H9 (cell line): ENCODE measurements around the gene RHBDL2. TPM values are rescaled to one million over a fixed set of nuclear protein-coding genes. Genes with fewer than 3 reads are reported as not detected.

ENCODE experiments used
- DNase-seq: peaks from one replicate; pipeline ENCODE4 v3.0.0-alpha.2; 2017
- H2AFZ ChIP-seq: one replicate; pipeline ENCODE4 v1.6.1; 2013; ENCODE audit warnings: mild to moderate bottlenecking, low read length, control low read depth, moderate library complexity
- H2AK5ac ChIP-seq: 2 replicates; pipeline ENCODE4 v1.6.1; 2013; ENCODE audit warnings: low read length, control low read depth, mixed read lengths; ENCODE audit not compliant: insufficient read length
- H2BK120ac ChIP-seq: one replicate; pipeline ENCODE4 v1.6.1; 2013; ENCODE audit warnings: low read depth, mild to moderate bottlenecking, low read length, control low read depth, inconsistent platforms; ENCODE audit not compliant: poor library complexity, severe bottlenecking
- H2BK12ac ChIP-seq: 2 replicates; pipeline ENCODE4 v1.6.1; 2013; ENCODE audit warnings: low read length, control low read depth, mixed read lengths, low read depth; ENCODE audit not compliant: insufficient read length
- H2BK15ac ChIP-seq: 2 replicates; pipeline ENCODE4 v1.6.1; 2013; ENCODE audit warnings: low read depth, low read length, control low read depth
- H2BK20ac ChIP-seq: one replicate; pipeline ENCODE4 v1.6.1; 2013; ENCODE audit warnings: low read depth, mild to moderate bottlenecking, low read length, control low read depth, inconsistent platforms; ENCODE audit not compliant: poor library complexity, severe bottlenecking
- H2BK5ac ChIP-seq: 2 replicates; pipeline ENCODE4 v1.6.1; 2013; ENCODE audit warnings: low read length, control low read depth, mixed read lengths; ENCODE audit not compliant: insufficient read length
- H3K14ac ChIP-seq: 2 replicates; pipeline ENCODE4 v1.6.1; 2013; ENCODE audit warnings: low read length, control low read depth; ENCODE audit not compliant: insufficient read depth
- H3K18ac ChIP-seq: 2 replicates; pipeline ENCODE4 v1.6.1; 2013; ENCODE audit warnings: low read depth, mild to moderate bottlenecking, mixed read lengths, low read length, control low read depth; ENCODE audit not compliant: insufficient read length
- H3K23ac ChIP-seq: 2 replicates; pipeline ENCODE4 v1.6.1; 2013; ENCODE audit warnings: low read length, control low read depth, mixed read lengths, low read depth; ENCODE audit not compliant: insufficient read length
- H3K23me2 ChIP-seq: 2 replicates; pipeline ENCODE4 v1.6.1; 2013; ENCODE audit warnings: low read depth, mild to moderate bottlenecking, mixed read lengths, low read length, control low read depth; ENCODE audit not compliant: insufficient read length, poor library complexity, severe bottlenecking
- H3K27ac ChIP-seq: 2 replicates; pipeline ENCODE4 v1.5.1; 2013; ENCODE audit warnings: low read length, control low read depth, mixed read lengths, low read depth; ENCODE audit not compliant: insufficient read length
- H3K27me3 ChIP-seq: 2 replicates; pipeline ENCODE4 v1.6.1; 2013; ENCODE audit warnings: low read length, control low read depth, inconsistent platforms; ENCODE audit not compliant: insufficient read depth
- H3K4ac ChIP-seq: 2 replicates; pipeline ENCODE4 v1.6.1; 2013; ENCODE audit warnings: low read depth, mild to moderate bottlenecking, control low read depth, inconsistent platforms, low read length, moderate library complexity
- H3K4me1 ChIP-seq: 2 replicates; pipeline ENCODE4 v1.6.1; 2013; ENCODE audit warnings: low read length, control low read depth, inconsistent platforms; ENCODE audit not compliant: insufficient read depth
- H3K4me2 ChIP-seq: 2 replicates; pipeline ENCODE4 v1.6.1; 2013; ENCODE audit warnings: low read length, control low read depth, mixed read lengths; ENCODE audit not compliant: insufficient read length, insufficient read depth
- H3K56ac ChIP-seq: 2 replicates; pipeline ENCODE4 v1.6.1; 2013; ENCODE audit warnings: low read depth, mild to moderate bottlenecking, mixed read lengths, low read length, control low read depth; ENCODE audit not compliant: insufficient read length
- H3K79me1 ChIP-seq: 2 replicates; pipeline ENCODE4 v1.6.1; 2013; ENCODE audit warnings: low read depth, mild to moderate bottlenecking, moderate library complexity, low read length, control low read depth, inconsistent platforms; ENCODE audit not compliant: insufficient read depth, poor library complexity, severe bottlenecking
- H3K79me2 ChIP-seq: 2 replicates; pipeline ENCODE4 v1.6.1; 2013; ENCODE audit warnings: low read length, control low read depth, inconsistent platforms; ENCODE audit not compliant: insufficient read depth
- H3K9ac ChIP-seq: 2 replicates; pipeline ENCODE4 v1.6.1; 2013; ENCODE audit warnings: low read length, control low read depth, mixed read lengths; ENCODE audit not compliant: insufficient read length; ENCODE audit errors: extremely low read depth
- H3K9me3 ChIP-seq: one replicate; pipeline ENCODE4 v1.6.1; 2013; ENCODE audit warnings: low read depth, low read length, inconsistent platforms; ENCODE audit not compliant: control insufficient read depth
- H3T11ph ChIP-seq: one replicate; pipeline ENCODE4 v1.6.1; 2013; ENCODE audit warnings: mild to moderate bottlenecking, low read length, control low read depth, inconsistent platforms
- H4K20me1 ChIP-seq: one replicate; pipeline ENCODE4 v1.6.1; 2013; ENCODE audit not compliant: control insufficient read depth, insufficient read length, insufficient read depth
- H4K5ac ChIP-seq: 2 replicates; pipeline ENCODE4 v1.6.1; 2013; ENCODE audit warnings: low read depth, mild to moderate bottlenecking, mixed read lengths, low read length, control low read depth; ENCODE audit not compliant: insufficient read length
- H4K8ac ChIP-seq: replicated peaks from 2 replicates; pipeline ENCODE4 v1.6.1; 2013; ENCODE audit warnings: low read length, control low read depth, mixed read lengths, low read depth; ENCODE audit not compliant: insufficient read length
- H4K91ac ChIP-seq: 2 replicates; pipeline ENCODE4 v1.6.1; 2013; ENCODE audit warnings: low read depth, mild to moderate bottlenecking, moderate library complexity, mixed read lengths, low read length, control low read depth; ENCODE audit not compliant: insufficient read length
- H3K27ac Mint-ChIP-seq, 3 experiments: 2 replicates in 2 of 3; 3 replicates in 1 of 3; pipeline ENCODE4 v1.8.0; 2020 to 2021; ENCODE audit warnings: mixed read lengths in 3 of 3, mild to moderate bottlenecking in 1 of 3, moderate library complexity in 1 of 3
- H3K27me3 Mint-ChIP-seq: 2 replicates; pipeline ENCODE4 v1.8.0; 2021; ENCODE audit warnings: low read depth, mild to moderate bottlenecking, moderate library complexity, mixed read lengths
- H3K36me3 Mint-ChIP-seq, 3 experiments: 2 replicates in 2 of 3; 3 replicates in 1 of 3; pipeline ENCODE4 v1.8.0; 2020 to 2021; ENCODE audit warnings: low read depth in 3 of 3, mixed read lengths in 3 of 3; ENCODE audit not compliant: insufficient read depth in 1 of 3
- H3K4me1 Mint-ChIP-seq, 2 experiments: 2 replicates each; pipeline ENCODE4 v1.8.0; 2020; ENCODE audit warnings: mixed read lengths in 2 of 2
- H3K4me3 Mint-ChIP-seq, 2 experiments: 2 replicates in 1 of 2; 3 replicates in 1 of 2; pipeline ENCODE4 v1.8.0; 2020 to 2021; ENCODE audit warnings: mild to moderate bottlenecking in 2 of 2, mixed read lengths in 2 of 2, moderate library complexity in 1 of 2
- H3K9me3 Mint-ChIP-seq, 2 experiments: 2 replicates in 1 of 2; 3 replicates in 1 of 2; pipeline ENCODE4 v1.8.0; 2020; ENCODE audit warnings: mild to moderate bottlenecking in 2 of 2, mixed read lengths in 2 of 2, moderate library complexity in 1 of 2
- CTCF ChIP-seq: fragments of 200-600 bp; sonication (generic); conservative IDR thresholded peaks from 3 replicates; pipeline ENCODE4 v1.8.0; 2021; ENCODE audit warnings: antibody characterized with exemption, mild to moderate bottlenecking
- WGBS: extraction: QIAGEN DNeasy Blood & Tissue Kit; methylation state at CpG from one replicate; pipeline ENCODE4 v1.1.7; 2013; ENCODE audit warnings: missing lambda C conversion rate, low lambda C conversion rate, mixed read lengths; ENCODE audit not compliant: insufficient read length; ENCODE audit errors: extremely low coverage; 5-methylcytosine and 5-hydroxymethylcytosine counted together
- long read RNA-seq: library from polyadenylated mRNA; unstranded; transcript quantifications from one replicate; pipeline ENCODE4 v2.0.0, GENCODE V29; 2020
- total RNA-seq: library from RNA; stranded (reverse); gene quantifications from 2 replicates; pipeline ENCODE4 v1.2.1, GENCODE V29; 2021

RHBDL2 gene, protein sequence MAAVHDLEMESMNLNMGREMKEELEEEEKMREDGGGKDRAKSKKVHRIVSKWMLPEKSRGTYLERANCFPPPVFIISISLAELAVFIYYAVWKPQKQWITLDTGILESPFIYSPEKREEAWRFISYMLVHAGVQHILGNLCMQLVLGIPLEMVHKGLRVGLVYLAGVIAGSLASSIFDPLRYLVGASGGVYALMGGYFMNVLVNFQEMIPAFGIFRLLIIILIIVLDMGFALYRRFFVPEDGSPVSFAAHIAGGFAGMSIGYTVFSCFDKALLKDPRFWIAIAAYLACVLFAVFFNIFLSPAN
- total RNA-seq: 0.15 TPM in 1 of 2 replicates, not detected in the other
- long read RNA-seq, partial matches to known transcripts: 1 of 1 reads
- long read RNA-seq, other reads (novel, unspliced or antisense): 0 of 1 reads

DNA sequence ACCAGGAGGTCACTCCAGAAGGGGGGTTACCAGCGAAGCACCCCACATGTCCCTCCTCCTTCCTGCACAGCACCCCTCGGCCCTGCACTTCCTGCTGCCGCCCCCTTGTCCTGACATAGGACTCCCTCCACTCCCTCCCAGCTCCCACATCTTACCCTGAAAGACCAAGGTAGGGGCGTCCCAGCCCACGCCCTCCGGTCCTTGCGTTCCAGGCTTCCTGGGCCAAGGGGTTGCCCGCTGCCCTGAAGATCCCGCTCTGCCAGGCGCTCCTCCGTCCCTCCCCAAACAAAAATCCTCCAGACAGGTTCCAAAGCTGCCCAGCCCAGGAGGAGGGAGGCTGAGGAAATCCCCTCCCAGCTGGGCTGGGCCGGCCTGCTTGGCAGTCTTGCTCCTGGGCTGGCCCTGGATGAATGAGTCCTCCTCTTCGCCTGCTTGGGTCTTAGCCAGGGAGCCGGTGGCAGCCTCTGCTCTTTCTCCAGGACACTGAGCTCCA, at the start of gene RHBDL2:
TSS of gene RHBDL2 (minus strand) at position 304 of the 493 bp plus-strand sequence. CDS start 22,618 bp downstream, outside the sequence.
- Histone ChIP-seq H3K23me2 (no peaks in the 10 kb centered on the region), H4K20me1 (no peaks in the 10 kb centered on the region), H2BK120ac (no peak within 1 kb of the TSS), H4K5ac (no peak within 1 kb of the TSS), H2BK12ac (no peak within 1 kb of the TSS), H2AK5ac (no peak within 1 kb of the TSS), H2BK5ac (no peak within 1 kb of the TSS), H3K9ac (no peak within 1 kb of the TSS), H4K8ac (no peak within 1 kb of the TSS), H3T11ph (no peak within 1 kb of the TSS), H2AFZ (no peak within 1 kb of the TSS), H2BK15ac (no peak within 1 kb of the TSS), H3K4me2 (no peak within 1 kb of the TSS), H3K27ac (no peak within 1 kb of the TSS), H3K9me3 (no peaks in the 10 kb centered on the region), H3K79me2 (no peaks in the 10 kb centered on the region), H3K4ac (no peak within 1 kb of the TSS), H3K18ac (peak within 1 kb of the TSS; percentile 18), H3K14ac (peak within 1 kb of the TSS; percentile 49; the same call in 1 of the 2 replicates), H2BK20ac (no peak within 1 kb of the TSS), H3K56ac (no peak within 1 kb of the TSS), H3K79me1 (no peaks in the 10 kb centered on the region), H3K27me3 (no peaks in the 10 kb centered on the region), H3K4me1 (no peaks in the 10 kb centered on the region), H3K23ac (no peak within 1 kb of the TSS), H4K91ac (no peak within 1 kb of the TSS)
- Mint-ChIP-seq H3K27me3 (peaks cover 5% of the 10 kb centered on the region; the same call in 1 of the 2 replicates), H3K4me3 (no peak within 1 kb of the TSS), H3K36me3 (no peaks in the 10 kb centered on the region), H3K27ac (peak within 1 kb of the TSS in 2 of 3 experiments; percentile 68 to 78; a peak in 4 of 7 replicates), H3K9me3 (peaks cover under 1 to 1% of the 10 kb centered on the region in 2 experiments; a peak in 1 of 5 replicates), H3K4me1 (peaks cover 12 to 16% of the 10 kb centered on the region in 2 experiments)
- WGBS: no CpG with 5 or more reads among the region's 14 CpGs
- DNase-seq: peak; percentile 29
- TF ChIP-seq CTCF: no peak
